ENCODE results near the gene TMC2. TPM values are rescaled to one million over a fixed set of nuclear protein-coding genes. Genes with fewer than 3 reads are reported as not detected.

The TMC2 gene
- total RNA-seq, 1 donor from 2014 or later, result 0.11 TPM

GRCh38 chr20:2599288-2600006, 63.1 kb downstream of the TMC2 start:
- Mint-ChIP-seq H3K4me1 (peaks cover 10% of the 10 kb centered on the region), H3K27ac (no peak overlapping the region), H3K4me3 (no peak overlapping the region), H3K36me3 (no peaks in the 10 kb centered on the region), H3K9me3 (no peaks in the 10 kb centered on the region), H3K27me3 (ENCODE audit: low read depth) (peaks cover 9% of the 10 kb centered on the region)
- no peak for DNase-seq (ENCODE audit: low spot score in 2 of 2, unreplicated experiment in 2 of 2)
- no peak for TF ChIP-seq CTCF (IDR thresholded peaks at IDR 0.05; ENCODE audit: unreplicated experiment)

DNA sequence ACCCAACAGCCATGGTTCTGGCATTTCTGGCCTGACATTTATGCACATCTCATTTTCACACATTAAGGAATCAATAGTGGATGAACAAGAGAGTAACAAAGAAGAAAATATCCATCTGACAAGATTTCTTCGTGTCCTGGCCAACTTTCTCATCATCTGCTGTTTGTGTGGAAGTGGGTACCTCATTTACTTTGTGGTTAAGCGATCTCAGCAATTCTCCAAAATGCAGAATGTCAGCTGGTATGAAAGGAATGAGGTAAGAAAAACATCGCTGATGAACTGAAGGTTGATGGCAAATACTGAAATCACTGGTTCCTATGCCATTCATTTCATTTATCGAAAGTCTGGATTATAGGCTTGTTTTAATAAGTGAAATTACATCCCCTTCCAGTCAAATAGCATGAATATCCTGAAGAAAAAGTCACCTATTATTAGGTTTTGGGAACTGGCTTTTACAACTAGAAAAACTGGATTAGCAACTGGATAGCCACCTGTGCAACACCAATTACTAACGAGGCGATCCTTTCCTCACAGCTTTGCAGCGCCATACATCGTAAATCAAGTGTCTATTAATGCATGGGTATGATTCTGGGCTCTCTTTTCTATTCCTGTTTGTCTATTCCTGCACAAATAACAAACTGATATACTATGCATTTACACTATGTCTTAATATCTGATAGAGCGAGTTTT, 65.8 kb downstream of the TMC2 start:
- Mint-ChIP-seq H3K4me3 (no peak overlapping the region), H3K27ac (no peak overlapping the region), H3K36me3 (peaks cover 1% of the 10 kb centered on the region), H3K4me1 (peaks cover 10% of the 10 kb centered on the region), H3K9me3 (peaks cover 10% of the 10 kb centered on the region), H3K27me3 (ENCODE audit: low read depth) (peaks cover 4% of the 10 kb centered on the region)
- no peak for TF ChIP-seq CTCF (IDR thresholded peaks at IDR 0.05; ENCODE audit: unreplicated experiment)
- no peak for DNase-seq (ENCODE audit: low spot score in 2 of 2, unreplicated experiment in 2 of 2)

DNA sequence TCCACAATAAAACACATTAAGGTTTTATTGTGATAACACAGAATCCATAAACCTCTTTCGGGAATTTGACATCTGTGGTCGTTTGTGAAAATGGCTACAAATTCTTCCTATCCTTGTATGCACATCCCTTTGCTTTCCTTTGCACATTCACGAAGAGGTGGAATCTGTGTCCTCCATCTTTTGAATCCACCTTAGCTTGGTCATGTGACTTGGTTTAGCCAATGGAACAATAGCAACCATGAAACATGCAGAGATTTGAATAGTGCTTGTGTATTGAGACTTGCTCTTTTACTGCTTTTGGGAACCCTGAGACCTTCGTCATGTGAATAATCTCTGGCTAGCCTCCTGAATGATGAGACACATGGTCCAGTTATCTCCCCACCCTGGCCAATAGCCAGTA, 66.4 kb downstream of the TMC2 start:
- Mint-ChIP-seq H3K36me3 (peaks cover 3% of the 10 kb centered on the region), H3K27ac (no peak overlapping the region), H3K9me3 (peaks cover 14% of the 10 kb centered on the region), H3K4me1 (peaks cover 10% of the 10 kb centered on the region), H3K27me3 (ENCODE audit: low read depth) (peaks cover 2% of the 10 kb centered on the region), H3K4me3 (no peak overlapping the region)
- no peak for DNase-seq (ENCODE audit: low spot score in 2 of 2, unreplicated experiment in 2 of 2)
- no peak for TF ChIP-seq CTCF (IDR thresholded peaks at IDR 0.05; ENCODE audit: unreplicated experiment)

GRCh38 chr20:2603816-2604505, 67.6 kb downstream of the TMC2 start:
- no peak for TF ChIP-seq CTCF (IDR thresholded peaks at IDR 0.05; ENCODE audit: unreplicated experiment)
- Mint-ChIP-seq H3K9me3 (peaks cover 14% of the 10 kb centered on the region), H3K27ac (no peak overlapping the region), H3K36me3 (peaks cover 3% of the 10 kb centered on the region), H3K4me1 (peaks cover 10% of the 10 kb centered on the region), H3K4me3 (no peak overlapping the region), H3K27me3 (ENCODE audit: low read depth) (peaks cover 2% of the 10 kb centered on the region)
- DNase-seq (ENCODE audit: low spot score in 2 of 2, unreplicated experiment in 2 of 2), result no peak

DNA sequence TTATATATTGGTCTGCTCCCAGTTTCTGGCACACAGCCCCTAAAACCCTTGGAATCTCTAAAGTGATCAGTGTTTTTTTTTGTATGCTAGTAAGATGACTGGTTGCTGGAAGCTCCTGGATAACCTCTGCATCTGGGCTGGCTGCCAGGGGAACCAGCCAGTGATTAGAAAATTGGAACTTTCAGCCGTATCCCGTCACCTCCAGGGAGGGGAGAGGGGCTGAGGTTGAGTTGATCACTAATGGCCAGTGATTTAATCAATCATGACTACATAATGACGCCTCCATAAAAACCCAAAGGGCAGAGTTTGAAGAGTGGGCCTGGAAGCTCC, 68.1 kb downstream of the TMC2 start:
- no peak overlapping the region for H3K4me3 Mint-ChIP-seq
- peaks cover 10% of the 10 kb centered on the region for H3K4me1 Mint-ChIP-seq
- H3K9me3 Mint-ChIP-seq, result peaks cover 16% of the 10 kb centered on the region
- no peak for DNase-seq (ENCODE audit: low spot score in 2 of 2, unreplicated experiment in 2 of 2)
- no peak overlapping the region for H3K27ac Mint-ChIP-seq
- no peak for TF ChIP-seq CTCF (IDR thresholded peaks at IDR 0.05; ENCODE audit: unreplicated experiment)
- H3K36me3 Mint-ChIP-seq, result peaks cover 3% of the 10 kb centered on the region
- H3K27me3 Mint-ChIP-seq (ENCODE audit: low read depth), result peaks cover 4% of the 10 kb centered on the region

All from mesothelial cell of epicardium (in vitro differentiated cells).